Measurements from ENCODE around the gene ASIC3.
A peak's percentile ranks its signal among the peaks of the same experiment; 100 is the strongest.
"Not testable (repeated sequence)": the region's sequence is repeated elsewhere in the genome, so short reads cannot be mapped to it uniquely, and the experiment has no call there.

ASIC3 gene

DNA sequence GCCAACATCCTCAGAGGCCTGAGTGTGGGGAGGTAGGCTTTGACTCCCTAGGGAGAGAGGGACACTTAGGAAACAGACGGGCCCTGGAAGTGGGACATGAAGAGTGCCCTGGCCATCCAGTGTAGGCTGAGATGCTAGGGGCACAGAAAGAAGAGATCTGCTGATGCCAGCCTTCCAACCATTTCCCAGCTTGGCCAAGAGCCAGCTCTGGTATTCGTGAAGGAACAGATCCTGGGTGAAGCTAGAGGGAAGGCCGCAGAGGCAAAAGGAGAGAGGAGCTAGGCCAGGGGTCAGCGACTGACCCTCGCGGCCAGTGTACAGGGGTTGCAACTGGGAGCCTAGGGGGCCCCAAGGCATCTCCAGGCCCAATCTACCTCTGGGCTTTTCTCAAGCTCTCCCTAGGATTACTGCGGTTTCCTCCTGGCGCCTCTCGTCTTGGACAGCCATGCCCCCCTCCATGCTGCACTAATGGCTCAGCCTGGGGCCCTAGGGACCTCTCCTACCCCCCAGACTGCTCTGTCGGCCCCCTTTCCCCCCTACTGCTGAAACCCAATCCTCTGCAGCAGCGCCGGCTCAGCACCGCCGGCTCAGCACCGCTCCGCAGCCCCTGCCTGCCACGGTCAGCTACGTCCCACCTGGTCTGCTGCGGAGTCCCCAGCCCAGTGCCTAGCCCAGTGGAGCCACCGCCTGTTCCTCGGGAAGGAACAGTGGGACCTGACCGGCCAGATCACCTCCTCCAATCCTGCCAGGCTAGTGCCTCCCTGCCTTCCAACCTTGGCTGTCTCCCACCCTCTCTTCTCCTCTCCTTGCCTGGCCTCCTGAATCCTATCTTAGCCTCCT lies at the start of gene ASIC3:
TSS of gene ASIC3 (plus strand) at position 556 of the 840 bp plus-strand sequence. CDS start 355 bp downstream, outside the sequence.
- DNase-seq, result no peak

GRCh38 chr7:150999001-150999400 lies 49.3 kb upstream of the ASIC3 start:
- no peak for DNase-seq

DNA sequence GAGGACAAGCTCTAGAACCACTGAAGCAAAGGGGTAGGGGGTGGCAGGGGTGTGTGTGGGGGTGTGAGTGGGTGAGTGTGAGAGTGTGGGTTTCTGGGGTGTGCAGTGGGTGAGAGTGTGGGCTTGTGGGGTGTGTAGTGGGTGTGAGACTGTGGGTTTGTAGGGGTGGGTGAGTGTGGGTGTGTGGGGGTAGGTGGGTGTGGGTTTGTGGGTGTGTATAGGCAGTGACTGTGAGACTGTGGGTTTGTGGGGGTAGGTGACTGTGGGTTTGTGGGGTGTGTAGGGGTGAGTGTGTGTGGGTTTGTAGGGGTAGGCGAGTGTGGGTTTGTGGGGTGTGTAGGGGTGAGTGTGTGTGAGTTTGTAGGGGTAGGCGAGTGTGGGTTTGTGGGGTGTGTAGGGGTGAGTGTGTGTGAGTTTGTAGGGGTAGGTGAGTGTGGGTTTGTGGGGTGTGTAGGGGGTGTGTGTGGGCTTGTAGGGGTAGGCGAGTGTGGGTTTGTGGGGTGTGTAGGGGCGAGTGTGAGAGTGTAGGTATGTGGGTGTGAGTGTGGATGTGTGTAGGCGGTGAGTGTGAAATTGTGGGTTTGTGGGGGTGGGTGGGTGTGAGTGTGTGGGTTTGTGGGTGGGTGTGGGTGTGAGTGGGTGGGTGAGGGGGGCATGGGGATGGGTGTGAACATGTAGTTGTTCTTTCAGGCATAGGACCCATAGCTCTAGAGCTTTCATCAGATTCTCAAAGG lies 48.7 kb upstream of the ASIC3 start:
- DNase-seq, result no peak

DNA sequence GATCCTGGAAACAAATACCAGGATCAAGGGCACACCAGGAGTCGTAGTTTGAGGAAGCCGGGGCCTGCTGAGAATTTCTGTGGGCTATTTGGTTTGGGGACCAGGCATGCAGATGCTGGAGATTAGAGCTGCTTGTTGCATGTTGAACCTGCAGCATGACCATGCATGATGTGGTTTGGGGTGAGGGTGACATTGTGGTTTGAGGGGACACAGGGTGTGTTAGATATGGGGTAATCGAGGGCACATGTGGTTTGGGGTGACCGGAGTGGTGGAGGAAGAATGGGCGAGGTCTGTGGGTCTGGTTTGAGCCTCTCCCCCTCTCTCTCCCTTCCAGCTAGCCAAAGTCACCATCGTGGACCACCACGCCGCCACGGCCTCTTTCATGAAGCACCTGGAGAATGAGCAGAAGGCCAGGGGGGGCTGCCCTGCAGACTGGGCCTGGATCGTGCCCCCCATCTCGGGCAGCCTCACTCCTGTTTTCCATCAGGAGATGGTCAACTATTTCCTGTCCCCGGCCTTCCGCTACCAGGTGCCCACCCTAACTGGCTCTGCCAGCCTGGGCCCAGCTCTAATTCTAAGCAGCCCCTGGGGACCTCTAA lies 47.3 kb upstream of the ASIC3 start:
- no peak for DNase-seq

DNA sequence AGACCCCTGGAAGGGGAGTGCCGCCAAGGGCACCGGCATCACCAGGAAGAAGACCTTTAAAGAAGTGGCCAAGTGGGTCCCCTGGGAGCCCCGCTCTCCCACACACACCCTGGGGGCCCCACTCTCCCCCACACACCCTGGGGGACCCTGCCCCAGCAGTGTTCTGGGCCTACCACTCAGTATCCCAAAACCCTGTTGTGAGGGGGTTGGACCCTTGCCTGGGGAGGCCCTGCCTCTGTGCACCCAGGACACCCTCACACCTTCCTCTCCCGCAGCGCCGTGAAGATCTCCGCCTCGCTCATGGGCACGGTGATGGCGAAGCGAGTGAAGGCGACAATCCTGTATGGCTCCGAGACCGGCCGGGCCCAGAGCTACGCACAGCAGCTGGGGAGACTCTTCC lies 46.8 kb upstream of the ASIC3 start:
- DNase-seq, result no peak

GRCh38 chr7:151003572-151003971 lies 44.8 kb upstream of the ASIC3 start:
- no peak for DNase-seq

- no peak for DNase-seq
Observed at GRCh38 chr7:151005566-151005965, 42.8 kb upstream of the ASIC3 start.

DNA sequence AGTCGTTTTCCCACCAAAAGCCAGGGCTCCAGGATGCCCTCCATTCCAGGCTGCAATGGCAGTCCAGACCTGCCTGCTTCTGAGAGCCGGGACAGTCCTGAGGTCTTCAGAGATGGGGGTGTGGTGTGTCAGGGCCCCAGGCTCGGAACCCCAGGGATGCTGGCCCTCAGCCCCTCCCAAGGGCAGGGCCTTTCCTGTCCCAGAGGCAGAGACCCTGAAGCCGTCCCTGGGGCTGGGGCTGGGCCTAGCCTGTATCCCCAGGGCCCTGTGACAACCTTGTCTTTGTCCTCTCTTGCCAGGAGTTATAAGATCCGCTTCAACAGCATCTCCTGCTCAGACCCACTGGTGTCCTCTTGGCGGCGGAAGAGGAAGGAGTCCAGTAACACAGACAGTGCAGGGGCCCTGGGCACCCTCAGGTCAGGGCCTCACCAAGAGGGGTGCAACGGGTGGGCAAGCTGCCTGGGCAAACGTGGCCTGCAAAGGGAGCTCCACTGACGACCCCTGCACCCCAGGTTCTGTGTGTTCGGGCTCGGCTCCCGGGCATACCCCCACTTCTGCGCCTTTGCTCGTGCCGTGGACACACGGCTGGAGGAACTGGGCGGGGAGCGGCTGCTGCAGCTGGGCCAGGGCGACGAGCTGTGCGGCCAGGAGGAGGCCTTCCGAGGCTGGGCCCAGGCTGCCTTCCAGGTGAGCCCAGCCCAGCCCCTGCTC lies 41.6 kb upstream of the ASIC3 start:
- no peak for DNase-seq

- DNase-seq, result no peak
Observed at GRCh38 chr7:151007469-151007898, 40.8 kb upstream of the ASIC3 start.

DNA sequence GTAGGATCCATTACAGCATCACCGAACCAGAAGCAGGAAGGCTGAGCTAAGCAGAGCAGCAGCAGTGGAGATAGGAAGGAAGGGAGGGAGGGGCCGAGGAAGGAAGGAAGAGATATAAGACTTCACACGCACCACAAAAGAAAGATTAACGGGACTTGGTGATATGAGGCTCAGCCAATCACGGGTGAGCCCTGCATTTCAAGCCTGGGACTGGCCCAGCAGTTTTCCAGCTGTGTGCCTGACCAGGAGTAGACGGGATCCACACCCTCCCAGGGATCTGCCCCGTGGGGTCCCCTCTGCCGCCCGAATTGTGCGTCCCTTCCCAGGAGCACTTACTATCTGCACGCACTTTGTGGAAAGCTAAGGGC lies 40.2 kb upstream of the ASIC3 start:
- no peak for DNase-seq

GRCh38 chr7:151008511-151009323 lies 39.6 kb upstream of the ASIC3 start:
- DNase-seq, result peak; percentile 57

GRCh38 chr7:151009327-151010036 lies 38.8 kb upstream of the ASIC3 start:
- DNase-seq, result no peak

DNA sequence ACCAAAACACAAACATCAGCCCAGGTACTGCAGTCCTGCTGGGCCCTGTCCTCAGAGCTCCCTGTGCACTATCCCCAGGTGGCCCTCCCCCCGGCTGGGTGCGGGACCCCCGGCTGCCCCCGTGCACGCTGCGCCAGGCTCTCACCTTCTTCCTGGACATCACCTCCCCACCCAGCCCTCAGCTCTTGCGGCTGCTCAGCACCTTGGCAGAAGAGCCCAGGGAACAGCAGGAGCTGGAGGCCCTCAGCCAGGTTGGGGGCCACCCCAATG lies 38.4 kb upstream of the ASIC3 start:
- no peak for DNase-seq

- no peak for DNase-seq
Observed at GRCh38 chr7:151010307-151011096, 37.8 kb upstream of the ASIC3 start.

DNA sequence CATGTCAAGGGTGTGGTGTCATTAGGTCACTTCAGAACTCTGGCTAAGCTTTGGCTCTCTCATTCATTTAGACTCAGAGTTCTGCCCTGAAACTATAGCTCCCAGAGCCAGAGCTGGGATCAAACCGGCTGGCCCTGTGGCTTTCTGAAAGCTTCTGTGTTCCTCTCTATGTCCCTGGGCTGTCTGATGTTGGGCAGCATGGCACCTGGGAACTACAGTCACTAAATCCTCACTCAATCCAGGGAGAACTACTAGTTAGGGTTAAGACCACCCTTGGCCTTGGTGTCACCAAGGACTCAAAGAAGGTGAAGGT lies 37.3 kb upstream of the ASIC3 start:
- DNase-seq, result peak; percentile 24

- not testable (repeated sequence) for DNase-seq
Observed at GRCh38 chr7:151011616-151012015, 36.7 kb upstream of the ASIC3 start.

GRCh38 chr7:151012031-151012692 lies 36.2 kb upstream of the ASIC3 start:
- DNase-seq, result no peak

GRCh38 chr7:151012911-151013347 lies 35.4 kb upstream of the ASIC3 start:
- peak; percentile 35 for DNase-seq

GRCh38 chr7:151013356-151013732 lies 35.0 kb upstream of the ASIC3 start:
- no peak for DNase-seq

- peak; percentile 65 for DNase-seq
Observed at GRCh38 chr7:151013733-151014497, 34.4 kb upstream of the ASIC3 start.
